ENCODE data around the gene C1orf198. TPM values are rescaled to one million over a fixed set of nuclear protein-coding genes. Genes with fewer than 3 reads are reported as not detected.

C1orf198 gene
- total and polyA plus RNA-seq, 2 of the 8 experiments (the other 6 are each of a cell fraction or from before 2014, with no cell fraction given): 30.6 to 45.0 TPM

- H3K79me2 ChIP-seq (ENCODE audit: control insufficient read depth in 1 of 2, insufficient read depth in 2 of 2, low read length in 2 of 2): no peaks in the 10 kb centered on the region
- no peaks in the 10 kb centered on the region for H3K23me2 ChIP-seq (ENCODE audit: low read depth, low read length)
- 92% methylated on average over 28 of the region's 28 CpGs; no CpG with 5 or more reads in 1 of the 2 experiments for WGBS, 2 experiments (ENCODE audit: extremely low coverage in 1 of 2, insufficient coverage in 1 of 2, insufficient read length in 1 of 2, insufficient replicate concordance in 2 of 2, low coverage in 1 of 2, low lambda C conversion rate in 2 of 2, missing lambda C conversion rate in 1 of 2)
- no peak for DNase-seq (ENCODE audit: low read depth in 1 of 2, low spot score in 2 of 2)
- H4K91ac ChIP-seq (replicated peaks; ENCODE audit: insufficient read length, low read length): no peak overlapping the region
- H3K4me2 ChIP-seq (ENCODE audit: insufficient read depth in 1 of 2, low read depth in 2 of 2, low read length in 2 of 2): no peak overlapping the region
- no peak overlapping the region for H2BK120ac ChIP-seq (replicated peaks; ENCODE audit: low read depth, low read length)
- no peak overlapping the region for H3K23ac ChIP-seq (ENCODE audit: insufficient read length)
- no peak overlapping the region for H2AFZ ChIP-seq (ENCODE audit: low read length)
- no peak overlapping the region for H2BK12ac ChIP-seq (ENCODE audit: low read depth, low read length)
- H2AK5ac ChIP-seq (ENCODE audit: low read depth, low read length): no peak overlapping the region
- ChIA-PET CTCF (ENCODE audit: partially characterized antibody) (interaction anchor here (1.1 kb wide), 1 partner anchor 10 kb away, joined by 3 read pairs; no protein-coding TSS in a partner anchor), POLR2A (ENCODE audit: partially characterized antibody) (no interaction called here)
- no peak overlapping the region for H3K18ac ChIP-seq (ENCODE audit: extremely low read depth, low read length)
- H3K4ac ChIP-seq (replicated peaks; ENCODE audit: insufficient read length, low read depth, low read length): no peak overlapping the region
- peaks cover 0 to 10% of the 10 kb centered on the region in 2 experiments for H4K20me1 ChIP-seq (replicated peaks in 1 of 2; ENCODE audit: control insufficient read depth in 1 of 2, insufficient read depth in 2 of 2, low read length in 2 of 2)
- no peak overlapping the region for H2BK15ac ChIP-seq (ENCODE audit: low read length)
- H3K9ac ChIP-seq (replicated peaks in 1 of 4; ENCODE audit: extremely low read depth in 1 of 4, low read depth in 3 of 4, low read length in 3 of 4): no peak overlapping the region
- no peak overlapping the region for H3K4me3 ChIP-seq (ENCODE audit: extremely low read depth in 1 of 4, insufficient read depth in 2 of 4, low read depth in 3 of 4, low read length in 4 of 4)
- H3K9me3 ChIP-seq (ENCODE audit: insufficient read depth in 2 of 2, low read depth in 1 of 2, low read length in 1 of 2): no peaks in the 10 kb centered on the region
- TF ChIP-seq CBX5 (IDR thresholded peaks at IDR 0.05; ENCODE audit: low read depth, low read length): no peak
- peaks cover 3% of the 10 kb centered on the region; the same call in 1 of the 2 replicates for H3K79me1 ChIP-seq (ENCODE audit: low read depth, low read length)
- no peak overlapping the region for H4K5ac ChIP-seq (ENCODE audit: insufficient read length, low read depth, low read length)
- no peak overlapping the region for H2BK20ac ChIP-seq (ENCODE audit: low read length)
- H2BK5ac ChIP-seq (ENCODE audit: low read depth, low read length): peak overlapping the region; percentile 12; the same call in 1 of the 2 replicates
- no peak overlapping the region for H3K14ac ChIP-seq (ENCODE audit: insufficient read length)
- H3K36me3 ChIP-seq (ENCODE audit: control insufficient read depth in 2 of 4, insufficient read depth in 4 of 4, low read length in 3 of 4): peaks cover 6 to 17% (median 13%) of the 10 kb centered on the region in 4 experiments; a peak in 5 of 8 replicates
- FAIRE-seq: no peak
- H3K27me3 ChIP-seq (replicated peaks in 1 of 4; ENCODE audit: control insufficient read depth in 3 of 4, extremely low read depth in 1 of 4, insufficient read depth in 3 of 4, low read length in 3 of 4): no peaks in the 10 kb centered on the region
- H3K4me1 ChIP-seq (replicated peaks in 1 of 4; ENCODE audit: control insufficient read depth in 3 of 4, insufficient read depth in 4 of 4, low read length in 3 of 4): no peaks in the 10 kb centered on the region
- no peak overlapping the region for H4K8ac ChIP-seq (ENCODE audit: extremely low read depth, insufficient read depth, low read length)
- no peak overlapping the region for H3K56ac ChIP-seq (replicated peaks; ENCODE audit: insufficient read length, low read depth, low read length)
- no peak overlapping the region for H3K27ac ChIP-seq (ENCODE audit: low read depth, low read length)
Observed at GRCh38 chr1:230843503-230844309, 24.6 kb downstream of the C1orf198 start.
